Retinal pigment epithelial cell (primary cell): ENCODE data around the gene HLA-DMB.
A peak's percentile ranks its signal among the peaks of the same experiment; 100 is the strongest.

Experiments used
- DNase-seq: peaks from one replicate; pipeline ENCODE4 v3.0.0-alpha.2; 2010; ENCODE audit warnings: low read depth
- H3K4me3 ChIP-seq: 2 replicates; pipeline ENCODE4 v1.5.1; 2011; ENCODE audit warnings: mild to moderate bottlenecking, low read length, control low read depth, moderate library complexity
- TF ChIP-seq, protein P1 (sequence below): conservative IDR thresholded peaks from 2 replicates; pipeline ENCODE4 v1.5.1; 2011; ENCODE audit warnings: low read depth, low read length, control low read depth, inconsistent platforms

Gene HLA-DMB

DNA sequence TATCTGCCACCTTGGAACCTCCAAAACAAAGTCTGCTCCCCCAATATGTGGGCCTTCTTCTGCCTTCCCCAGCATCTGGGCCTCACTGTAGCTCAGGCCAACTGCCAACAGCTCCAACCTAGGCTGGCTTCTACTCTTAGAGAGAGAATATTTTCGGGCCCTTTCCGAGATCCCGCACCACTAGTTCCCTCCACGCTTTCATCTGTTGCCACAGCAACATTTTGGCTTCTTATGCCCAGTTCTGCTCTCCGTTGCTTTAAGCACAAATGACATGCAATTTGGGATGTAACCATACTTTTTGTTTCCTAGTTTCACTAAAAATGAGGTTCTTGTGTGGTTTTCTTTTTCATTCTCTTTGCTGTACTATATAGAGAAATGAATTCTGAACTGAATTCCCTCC lies 53.2 kb downstream of the HLA-DMB start:
- no peak for DNase-seq
- TF ChIP-seq, protein P1, sequence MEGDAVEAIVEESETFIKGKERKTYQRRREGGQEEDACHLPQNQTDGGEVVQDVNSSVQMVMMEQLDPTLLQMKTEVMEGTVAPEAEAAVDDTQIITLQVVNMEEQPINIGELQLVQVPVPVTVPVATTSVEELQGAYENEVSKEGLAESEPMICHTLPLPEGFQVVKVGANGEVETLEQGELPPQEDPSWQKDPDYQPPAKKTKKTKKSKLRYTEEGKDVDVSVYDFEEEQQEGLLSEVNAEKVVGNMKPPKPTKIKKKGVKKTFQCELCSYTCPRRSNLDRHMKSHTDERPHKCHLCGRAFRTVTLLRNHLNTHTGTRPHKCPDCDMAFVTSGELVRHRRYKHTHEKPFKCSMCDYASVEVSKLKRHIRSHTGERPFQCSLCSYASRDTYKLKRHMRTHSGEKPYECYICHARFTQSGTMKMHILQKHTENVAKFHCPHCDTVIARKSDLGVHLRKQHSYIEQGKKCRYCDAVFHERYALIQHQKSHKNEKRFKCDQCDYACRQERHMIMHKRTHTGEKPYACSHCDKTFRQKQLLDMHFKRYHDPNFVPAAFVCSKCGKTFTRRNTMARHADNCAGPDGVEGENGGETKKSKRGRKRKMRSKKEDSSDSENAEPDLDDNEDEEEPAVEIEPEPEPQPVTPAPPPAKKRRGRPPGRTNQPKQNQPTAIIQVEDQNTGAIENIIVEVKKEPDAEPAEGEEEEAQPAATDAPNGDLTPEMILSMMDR, result no peak
- no peak overlapping the region for H3K4me3 ChIP-seq

DNA sequence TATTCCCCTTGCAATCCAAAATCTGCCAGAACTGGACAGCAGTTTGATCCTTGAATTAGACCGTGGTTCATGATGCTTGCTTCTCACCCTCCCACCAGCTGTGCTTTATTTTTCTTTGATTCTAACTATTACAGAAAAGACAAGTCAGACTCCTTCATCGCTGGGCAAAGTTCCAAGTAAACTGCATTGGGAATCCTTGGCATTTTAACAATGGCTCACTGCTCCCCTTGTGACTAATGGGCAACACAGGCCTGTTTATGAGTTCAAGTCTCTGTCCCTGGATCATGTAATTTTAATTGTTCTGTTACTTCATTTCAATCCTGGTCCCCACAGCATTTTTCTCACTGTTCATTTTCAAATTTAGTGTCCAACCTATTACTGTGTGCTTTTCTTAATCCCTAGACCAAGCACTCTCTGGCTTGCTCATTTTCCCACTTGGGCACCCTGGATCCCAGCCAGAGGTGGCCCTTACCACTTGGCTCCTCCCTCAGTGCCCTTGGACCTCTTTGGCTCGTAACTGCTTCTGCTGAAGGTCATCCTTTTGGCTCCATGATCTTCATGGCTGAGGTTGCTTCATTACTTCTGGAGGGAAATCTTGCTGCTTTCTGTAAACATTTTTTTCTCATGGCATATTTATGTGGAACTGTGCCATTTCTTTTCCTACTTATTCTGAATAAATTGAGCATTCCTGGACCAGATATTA lies 54.0 kb downstream of the HLA-DMB start:
- H3K4me3 ChIP-seq, result no peak overlapping the region
- TF ChIP-seq, protein P1, result no peak
- no peak for DNase-seq

- DNase-seq, result peak; percentile 39
- no peak overlapping the region for H3K4me3 ChIP-seq
- TF ChIP-seq, protein P1, result peak; percentile 47
These were observed 55.0 kb downstream of the HLA-DMB start for GRCh38 chr6:32885698-32886286.
